Left lung (tissue), 10 donors: ENCODE data around the gene TBC1D9. TPM values are rescaled to one million over a fixed set of nuclear protein-coding genes. Genes with fewer than 3 reads are reported as not detected.

Experiments
- ATAC-seq: fragments of 200-7000 bp; cut with Tn5 transposase; one replicate; pipeline ENCODE4 v1.9.1; 2020; ENCODE audit warnings: moderate library complexity
- DNase-seq, 4 donors: peaks; one replicate each; pipeline ENCODE4 v3.0.0-alpha.2; 2013 to 2020
- H3K27ac ChIP-seq, 2 donors: fragments of 200-600 bp; sonication (generic) in 1 of 2; one replicate each; pipeline versions ENCODE4 v1.5.0 to v1.8.0; 2020 to 2021
- H3K27me3 ChIP-seq, 2 donors: fragments of 200-600 bp; sonication (generic) in 1 of 2; one replicate each; pipeline versions ENCODE4 v1.5.0 to v1.8.0; 2020 to 2021
- H3K36me3 ChIP-seq, 2 donors: fragments of 200-600 bp; sonication (generic) in 1 of 2; one replicate each; pipeline versions ENCODE4 v1.5.0 to v1.8.0; 2020 to 2021
- H3K4me1 ChIP-seq, 2 donors: fragments of 200-600 bp; one replicate each; pipeline ENCODE4 v1.8.0; 2021
- H3K4me3 ChIP-seq, 2 donors: fragments of 200-600 bp; sonication (generic) in 1 of 2; one replicate each; pipeline versions ENCODE4 v1.5.0 to v1.8.0; 2020 to 2021; ENCODE audit warnings: mild to moderate bottlenecking in 1 of 2
- H3K9me3 ChIP-seq, 2 donors: fragments of 200-600 bp; sonication (generic) in 1 of 2; one replicate each; pipeline versions ENCODE4 v1.5.0 to v1.8.0; 2020 to 2021
- CTCF ChIP-seq, 2 donors: fragments of 200-600 bp; sonication (generic) in 1 of 2; IDR thresholded peaks; one replicate each; pipeline versions ENCODE4 v1.5.0 to v1.8.0; 2021; ENCODE audit warnings: antibody characterized with exemption in 2 of 2
- intact Hi-C, 2 donors: fragments of 100-400 bp; cut with DNase I; formaldehyde crosslinking; loops; one replicate each; pipeline versions ENCODE4 v1.11.2 to v1.14.2; 2022
- polyA plus RNA-seq, 6 donors: library from polyadenylated mRNA; unstranded; fragments of 120-200 nt; gene quantifications; one replicate each; pipeline ENCODE4 v1.2.1, GENCODE V29; 2013; ENCODE audit not compliant: insufficient read length in 6 of 6
- total RNA-seq, 2 donors: library from RNA; stranded (reverse); fragmentation: NEBNext Ultra II Directional; extraction: Animal tissue kit (Norgen Biotek cat#: 25700); gene quantifications; one replicate each; pipeline ENCODE4 v1.2.1, GENCODE V29; 2021
- donor health status: DM: no; HTN: yes; CAD: no.
- donor health status: DM: no; HTN: no; CAD: no.

The TBC1D9 gene
- total and polyA plus RNA-seq, 8 donors, result 27.7 to 35.7 (median 32.3) TPM

DNA sequence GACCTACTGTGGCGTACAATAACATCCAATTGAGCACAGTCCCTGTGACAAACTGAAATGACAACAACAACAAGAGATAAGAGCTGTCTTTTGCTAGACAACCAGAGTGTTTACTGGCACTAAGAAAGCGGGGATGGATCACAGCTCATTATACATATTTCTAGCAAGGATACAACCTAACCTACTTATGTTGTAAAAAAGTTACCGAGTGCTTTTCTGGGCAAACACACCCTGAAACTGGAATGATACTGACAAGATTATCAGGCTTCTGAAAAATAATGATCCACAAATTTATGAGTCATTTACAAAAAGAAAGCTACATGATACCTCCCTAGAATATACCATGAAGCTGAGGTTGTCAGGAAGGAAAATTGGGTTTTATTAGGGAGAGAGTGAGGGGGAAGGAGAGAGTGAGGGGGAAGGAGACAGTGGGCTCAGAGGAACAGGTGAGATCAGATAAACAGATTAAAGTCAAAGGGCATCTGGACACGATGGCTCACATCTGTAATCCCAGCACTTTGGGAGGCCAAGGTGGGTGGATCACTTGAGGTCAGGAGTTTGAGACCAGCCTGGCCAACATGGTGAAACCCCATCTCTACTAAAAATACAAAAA lies 20.3 kb downstream of the TBC1D9 start:
- H3K9me3 ChIP-seq, result no peaks in the 10 kb centered on the region
- H3K4me3 ChIP-seq, result no peak overlapping the region
- ATAC-seq (no peak), DNase-seq (no peak)
- no peaks in the 10 kb centered on the region for H3K27me3 ChIP-seq
- H3K27ac ChIP-seq, result no peak overlapping the region
- intact Hi-C loops, result no loop called here
- no peak for TF ChIP-seq CTCF (IDR thresholded peaks at IDR 0.05)
- H3K4me1 ChIP-seq, result peaks cover 0 to 15% of the 10 kb centered on the region in 2 donors
- H3K36me3 ChIP-seq, result no peaks in the 10 kb centered on the region

DNA sequence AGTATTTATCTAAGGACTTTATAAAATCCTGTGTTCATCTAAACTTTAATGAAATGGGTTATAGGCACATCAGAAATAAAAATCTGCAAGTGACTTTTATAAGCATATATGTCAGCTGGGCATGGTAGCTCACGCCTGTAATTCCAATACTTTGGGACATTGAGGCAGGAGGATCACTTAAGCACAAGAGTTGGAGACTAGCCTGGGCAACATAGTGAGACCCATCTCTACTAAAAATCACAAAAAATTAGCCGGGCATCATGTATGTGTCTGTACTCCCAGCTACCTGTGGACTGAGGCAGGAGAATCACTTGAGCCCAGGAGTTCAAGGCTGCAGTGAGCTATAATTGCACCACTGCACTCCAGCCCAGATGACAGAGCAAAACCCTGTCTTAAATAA lies 20.9 kb downstream of the TBC1D9 start:
- intact Hi-C loops, result no loop called here
- H3K27me3 ChIP-seq, result no peaks in the 10 kb centered on the region
- H3K9me3 ChIP-seq, result no peaks in the 10 kb centered on the region
- no peak overlapping the region for H3K4me3 ChIP-seq
- H3K27ac ChIP-seq, result no peak overlapping the region
- TF ChIP-seq CTCF (IDR thresholded peaks at IDR 0.05), result no peak
- H3K36me3 ChIP-seq, result no peaks in the 10 kb centered on the region
- DNase-seq (no peak), ATAC-seq (no peak)
- peaks cover 0 to 9% of the 10 kb centered on the region in 2 donors for H3K4me1 ChIP-seq

DNA sequence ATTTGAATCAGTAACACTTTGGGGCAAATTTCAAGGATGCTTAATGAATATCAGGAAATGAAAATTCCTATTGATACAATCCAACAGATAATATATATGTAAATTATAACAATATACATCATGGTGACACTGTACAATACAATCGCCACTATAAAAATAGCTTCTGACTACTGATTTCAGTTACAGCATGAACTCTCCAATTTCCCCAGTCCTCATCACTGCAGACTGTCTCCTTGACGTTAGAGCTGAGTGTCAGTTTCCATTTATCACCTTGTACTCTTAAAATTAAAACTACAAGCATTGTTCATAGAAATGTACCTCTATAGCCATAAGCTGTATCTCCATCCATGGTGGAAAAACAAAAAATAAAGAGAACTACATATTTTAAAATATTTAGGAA lies 23.4 kb downstream of the TBC1D9 start:
- no peak for ATAC-seq
- Histone ChIP-seq H3K27ac (no peak overlapping the region), H3K4me1 (peaks cover 8 to 22% of the 10 kb centered on the region in 2 donors), H3K4me3 (no peak overlapping the region), H3K36me3 (no peaks in the 10 kb centered on the region), H3K27me3 (no peaks in the 10 kb centered on the region), H3K9me3 (no peaks in the 10 kb centered on the region)
- TF ChIP-seq CTCF (IDR thresholded peaks at IDR 0.05), result no peak
- intact Hi-C loops, result no loop called here
- DNase-seq, result no peak

DNA sequence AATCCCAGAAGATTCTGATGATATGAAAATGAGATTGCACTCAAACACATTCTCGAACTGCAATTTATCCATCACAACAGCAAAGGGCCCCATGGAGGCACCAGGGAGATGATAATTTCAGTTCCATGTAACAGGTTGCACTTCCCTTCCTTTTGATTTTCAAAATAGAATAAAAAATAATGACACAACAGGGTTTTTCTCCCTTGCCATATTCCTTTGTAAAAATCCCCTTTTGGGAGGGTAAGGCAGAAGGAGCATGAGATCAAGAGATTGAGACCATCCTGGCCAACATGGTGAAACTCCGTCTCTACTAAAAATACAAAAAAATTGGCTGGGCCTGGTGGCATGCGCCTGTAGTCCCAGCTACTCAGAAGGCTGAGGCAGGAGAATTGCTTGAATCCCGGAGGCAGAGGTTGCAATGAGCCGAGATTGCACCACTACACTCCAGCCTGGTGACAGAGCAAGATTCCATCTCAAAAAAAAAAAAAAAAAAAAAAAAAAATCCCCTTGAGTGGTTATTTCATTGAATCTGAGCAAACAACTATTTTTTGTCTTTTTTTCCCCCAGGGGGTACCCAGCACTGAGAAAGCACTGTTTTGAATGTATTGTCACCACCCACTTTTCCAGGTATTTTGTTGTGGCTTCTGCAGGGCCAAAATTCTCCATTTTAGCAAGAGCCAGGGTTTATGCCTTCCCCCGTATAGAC lies 26.7 kb downstream of the TBC1D9 start:
- Histone ChIP-seq H3K27ac (no peak overlapping the region), H3K36me3 (no peaks in the 10 kb centered on the region), H3K27me3 (no peaks in the 10 kb centered on the region), H3K9me3 (no peaks in the 10 kb centered on the region), H3K4me1 (peaks cover 17 to 33% of the 10 kb centered on the region in 2 donors), H3K4me3 (no peak overlapping the region)
- DNase-seq (no peak), ATAC-seq (no peak)
- no peak for TF ChIP-seq CTCF (IDR thresholded peaks at IDR 0.05)
- intact Hi-C loops, result no loop called here

GRCh38 chr4:140726776-140727500 lies 29.2 kb downstream of the TBC1D9 start:
- Histone ChIP-seq H3K4me1 (peaks cover 17 to 38% of the 10 kb centered on the region in 2 donors), H3K27ac (peak overlapping the region; percentile 37 to 60), H3K9me3 (no peaks in the 10 kb centered on the region), H3K36me3 (no peaks in the 10 kb centered on the region), H3K27me3 (no peaks in the 10 kb centered on the region), H3K4me3 (no peak overlapping the region)
- ATAC-seq, result peak; percentile 49
- intact Hi-C loops, result no loop called here
- no peak for DNase-seq
- no peak for TF ChIP-seq CTCF (IDR thresholded peaks at IDR 0.05)
